Colonic mucosa (tissue), 4 donors: ENCODE results near the gene DRAXIN. TPM values are rescaled to one million over a fixed set of nuclear protein-coding genes. Genes with fewer than 3 reads are reported as not detected.
A peak's percentile ranks its signal among the peaks of the same experiment; 100 is the strongest.

Experiments
- DNase-seq: peaks from one replicate; pipeline ENCODE4 v3.0.0-alpha.2; 2020
- H3K27ac ChIP-seq: fragments of 200-600 bp; one replicate; pipeline ENCODE4 v1.8.0; 2021
- H3K27me3 ChIP-seq: fragments of 200-600 bp; one replicate; pipeline ENCODE4 v1.8.0; 2021
- H3K36me3 ChIP-seq: fragments of 200-600 bp; one replicate; pipeline ENCODE4 v1.8.0; 2021
- H3K4me1 ChIP-seq: fragments of 200-600 bp; one replicate; pipeline ENCODE4 v1.8.0; 2021; ENCODE audit warnings: mild to moderate bottlenecking
- H3K4me3 ChIP-seq: fragments of 200-600 bp; one replicate; pipeline ENCODE4 v1.8.0; 2021
- H3K9ac ChIP-seq, 2 donors: one replicate each; pipeline ENCODE4 v1.7.0; 2013; ENCODE audit warnings: control low read depth in 2 of 2, low read depth in 2 of 2, low read length in 2 of 2
- H3K9me3 ChIP-seq: fragments of 200-600 bp; one replicate; pipeline ENCODE4 v1.8.0; 2021
- CTCF ChIP-seq: fragments of 200-600 bp; IDR thresholded peaks from one replicate; pipeline ENCODE4 v1.8.0; 2022; ENCODE audit warnings: antibody characterized with exemption, mild to moderate bottlenecking
- intact Hi-C: fragments of 100-400 bp; cut with DNase I; formaldehyde crosslinking; loops from one replicate; pipeline ENCODE4 v1.14.1; 2022
- total RNA-seq, 2 donors: library from RNA; stranded (reverse); fragmentation: NEBNext Ultra II Directional in 1 of 2; extraction: Animal tissue kit (Norgen Biotek cat#: 25700) in 1 of 2; gene quantifications; one replicate each; pipeline ENCODE4 v1.2.1, GENCODE V29; 2021
- donor health status: healthy.
- donor health status: DM: no; HTN: no; CAD: no.
- donor health status: DM: no; HTN: no; CAD: no.

Gene DRAXIN
- total RNA-seq, 2 donors from 2014 or later = 0.05 TPM

GRCh38 chr1:11658542-11658941 lies 33.0 kb upstream of the DRAXIN start:
- Histone ChIP-seq H3K4me3 (no peak overlapping the region), H3K9me3 (no peaks in the 10 kb centered on the region), H3K27ac (no peak overlapping the region), H3K36me3 (no peaks in the 10 kb centered on the region), H3K4me1 (no peaks in the 10 kb centered on the region), H3K27me3 (no peaks in the 10 kb centered on the region), H3K9ac (no peak overlapping the region)
- intact Hi-C loops = no loop called here
- no peak for TF ChIP-seq CTCF
- no peak for DNase-seq

GRCh38 chr1:11659748-11660147 lies 31.8 kb upstream of the DRAXIN start:
- Histone ChIP-seq H3K9ac (no peak overlapping the region), H3K27ac (no peak overlapping the region), H3K4me3 (no peak overlapping the region), H3K9me3 (no peaks in the 10 kb centered on the region), H3K27me3 (no peaks in the 10 kb centered on the region), H3K36me3 (no peaks in the 10 kb centered on the region), H3K4me1 (no peaks in the 10 kb centered on the region)
- TF ChIP-seq CTCF = no peak
- DNase-seq = no peak
- intact Hi-C loops = no loop called here

- no peaks in the 10 kb centered on the region for H3K36me3 ChIP-seq
- TF ChIP-seq CTCF = no peak
- H3K9me3 ChIP-seq = no peaks in the 10 kb centered on the region
- no peak overlapping the region for H3K27ac ChIP-seq
- no peak overlapping the region for H3K4me3 ChIP-seq
- no peak overlapping the region for H3K9ac ChIP-seq
- no peaks in the 10 kb centered on the region for H3K27me3 ChIP-seq
- no peaks in the 10 kb centered on the region for H3K4me1 ChIP-seq
- intact Hi-C loops = no loop called here
- no peak for DNase-seq
Observed at GRCh38 chr1:11661103-11661502, 30.4 kb upstream of the DRAXIN start.

GRCh38 chr1:11664336-11665065 lies 27.0 kb upstream of the DRAXIN start:
- intact Hi-C loops = no loop called here
- H3K4me3 ChIP-seq = peak overlapping the region; percentile 55
- H3K36me3 ChIP-seq = no peaks in the 10 kb centered on the region
- H3K27ac ChIP-seq = peak overlapping the region; percentile 55
- H3K9ac ChIP-seq = peak overlapping the region; percentile 55 to 79
- no peaks in the 10 kb centered on the region for H3K4me1 ChIP-seq
- TF ChIP-seq CTCF = peak; percentile 2
- H3K27me3 ChIP-seq = no peaks in the 10 kb centered on the region
- no peaks in the 10 kb centered on the region for H3K9me3 ChIP-seq
- DNase-seq = peak; percentile 37

GRCh38 chr1:11668516-11668915 lies 23.0 kb upstream of the DRAXIN start:
- no peak overlapping the region for H3K4me3 ChIP-seq
- H3K27ac ChIP-seq = no peak overlapping the region
- no peaks in the 10 kb centered on the region for H3K4me1 ChIP-seq
- H3K36me3 ChIP-seq = no peaks in the 10 kb centered on the region
- TF ChIP-seq CTCF = no peak
- H3K27me3 ChIP-seq = no peaks in the 10 kb centered on the region
- intact Hi-C loops = no loop called here
- no peaks in the 10 kb centered on the region for H3K9me3 ChIP-seq
- no peak overlapping the region for H3K9ac ChIP-seq
- DNase-seq = no peak
